Fibroblast of the aortic adventitia (primary cell): ENCODE measurements around the gene RASGRP1. TPM values are rescaled to one million over a fixed set of nuclear protein-coding genes. Genes with fewer than 3 reads are reported as not detected.
A peak's percentile ranks its signal among the peaks of the same experiment; 100 is the strongest.

Experiments
- DNase-seq: peaks from one replicate; pipeline ENCODE4 v3.0.0-alpha.2; 2010; ENCODE audit warnings: low read depth
- H3K4me3 ChIP-seq: 2 replicates; pipeline ENCODE4 v1.5.1; 2011; ENCODE audit warnings: low read depth, mild to moderate bottlenecking, control low read depth, low read length, moderate library complexity
- CTCF ChIP-seq: IDR thresholded peaks from 2 replicates; pipeline ENCODE4 v1.5.1; 2011; ENCODE audit warnings: mild to moderate bottlenecking, low read length, control low read depth, inconsistent platforms; ENCODE audit not compliant: insufficient read depth
- total RNA-seq: library from RNA; depleted of rRNA; stranded (reverse); fragments of >200 nt; gene quantifications from 2 replicates; pipeline ENCODE4 v1.2.3, GENCODE V29; 2012; ENCODE audit warnings: low replicate concordance

The RASGRP1 gene
- total RNA-seq, 1 donor, result 0.09 TPM

GRCh38 chr15:38486936-38487335, 77.7 kb downstream of the RASGRP1 start:
- DNase-seq, result no peak
- no peak overlapping the region for H3K4me3 ChIP-seq
- TF ChIP-seq CTCF, result no peak

GRCh38 chr15:38482572-38482971, 82.0 kb downstream of the RASGRP1 start:
- TF ChIP-seq CTCF, result no peak

GRCh38 chr15:38481761-38482160, 82.9 kb downstream of the RASGRP1 start:
- no peak overlapping the region for H3K4me3 ChIP-seq
- DNase-seq, result no peak
- no peak for TF ChIP-seq CTCF

More at GRCh38 chr15:38482572-38482971, 82.0 kb downstream of the RASGRP1 start:
- no peak for DNase-seq
- H3K4me3 ChIP-seq, result no peak overlapping the region

GRCh38 chr15:38481113-38481512, 83.5 kb downstream of the RASGRP1 start:
- no peak overlapping the region for H3K4me3 ChIP-seq
- no peak for TF ChIP-seq CTCF
- DNase-seq, result no peak

- H3K4me3 ChIP-seq, result no peak overlapping the region
- no peak for TF ChIP-seq CTCF
- DNase-seq, result no peak
Observed at GRCh38 chr15:38479756-38480155, 84.9 kb downstream of the RASGRP1 start.

GRCh38 chr15:38479266-38479665, 85.3 kb downstream of the RASGRP1 start:
- TF ChIP-seq CTCF, result no peak
- no peak overlapping the region for H3K4me3 ChIP-seq
- DNase-seq, result peak; percentile 11

GRCh38 chr15:38477637-38478036, 87.0 kb downstream of the RASGRP1 start:
- TF ChIP-seq CTCF, result no peak
- no peak overlapping the region for H3K4me3 ChIP-seq
- DNase-seq, result peak; percentile 23
